Progenitor cell of endocrine pancreas (in vitro differentiated cells): ENCODE results near the gene APBB1IP. TPM values are rescaled to one million over a fixed set of nuclear protein-coding genes. Genes with fewer than 3 reads are reported as not detected.

Experiments
- DNase-seq: peaks from one replicate; pipeline ENCODE4 v3.0.0; 2021; ENCODE audit warnings: low spot score; ENCODE audit not compliant: unreplicated experiment
- H3K27ac Mint-ChIP-seq: 2 replicates; pipeline ENCODE4 v1.8.0; 2021; ENCODE audit warnings: mild to moderate bottlenecking, moderate library complexity, mixed read lengths
- H3K27me3 Mint-ChIP-seq: 2 replicates; pipeline ENCODE4 v1.8.0; 2021; ENCODE audit warnings: mixed read lengths
- H3K36me3 Mint-ChIP-seq: 2 replicates; pipeline ENCODE4 v1.8.0; 2022; ENCODE audit warnings: mixed read lengths; ENCODE audit not compliant: insufficient read depth
- H3K4me1 Mint-ChIP-seq: 2 replicates; pipeline ENCODE4 v1.8.0; 2021; ENCODE audit warnings: low read depth, mixed read lengths
- H3K4me3 Mint-ChIP-seq: 2 replicates; pipeline ENCODE4 v1.8.0; 2021; ENCODE audit warnings: low read depth, mild to moderate bottlenecking, moderate library complexity, mixed read lengths
- H3K9me3 Mint-ChIP-seq: 2 replicates; pipeline ENCODE4 v1.8.0; 2021; ENCODE audit warnings: low read depth, mixed read lengths
- CTCF ChIP-seq: fragments of 200-600 bp; sonication (generic); IDR thresholded peaks from one replicate; pipeline ENCODE4 v1.5.0; 2021; ENCODE audit warnings: antibody characterized with exemption, mild to moderate bottlenecking; ENCODE audit not compliant: unreplicated experiment
- total RNA-seq: library from RNA; stranded (reverse); gene quantifications from 2 replicates; pipeline ENCODE4 v1.2.1, GENCODE V29; 2021

Gene APBB1IP
- total RNA-seq, 1 donor from 2014 or later: 0.38 TPM

GRCh38 chr10:26509307-26509706 is 71.2 kb downstream of the APBB1IP start:
- Mint-ChIP-seq H3K9me3 (peaks cover 17% of the 10 kb centered on the region), H3K36me3 (peaks cover 11% of the 10 kb centered on the region), H3K4me3 (no peak overlapping the region), H3K27me3 (no peaks in the 10 kb centered on the region), H3K27ac (no peak overlapping the region), H3K4me1 (no peaks in the 10 kb centered on the region)
- TF ChIP-seq CTCF: no peak
- no peak for DNase-seq

- H3K27me3 Mint-ChIP-seq: no peaks in the 10 kb centered on the region
- peaks cover 18% of the 10 kb centered on the region for H3K9me3 Mint-ChIP-seq
- no peak overlapping the region for H3K4me3 Mint-ChIP-seq
- H3K27ac Mint-ChIP-seq: no peak overlapping the region
- no peak for TF ChIP-seq CTCF
- H3K4me1 Mint-ChIP-seq: peaks cover 18% of the 10 kb centered on the region
- DNase-seq: no peak
- H3K36me3 Mint-ChIP-seq: peaks cover 14% of the 10 kb centered on the region
Observed at GRCh38 chr10:26513101-26513500, 75.0 kb downstream of the APBB1IP start.

- peaks cover 19% of the 10 kb centered on the region for H3K4me1 Mint-ChIP-seq
- peak overlapping the region; percentile 95 for H3K27ac Mint-ChIP-seq
- no peak overlapping the region for H3K4me3 Mint-ChIP-seq
- H3K9me3 Mint-ChIP-seq: peaks cover 17% of the 10 kb centered on the region
- no peak for TF ChIP-seq CTCF
- DNase-seq: peak; percentile 10
- peaks cover 17% of the 10 kb centered on the region for H3K36me3 Mint-ChIP-seq
- no peaks in the 10 kb centered on the region for H3K27me3 Mint-ChIP-seq
Observed at GRCh38 chr10:26516540-26517101, 78.5 kb downstream of the APBB1IP start.

GRCh38 chr10:26517141-26517867 is 79.2 kb downstream of the APBB1IP start:
- TF ChIP-seq CTCF: no peak
- Mint-ChIP-seq H3K4me3 (no peak overlapping the region), H3K27ac (peak overlapping the region; percentile 95), H3K4me1 (peaks cover 19% of the 10 kb centered on the region), H3K9me3 (peaks cover 17% of the 10 kb centered on the region), H3K36me3 (peaks cover 17% of the 10 kb centered on the region), H3K27me3 (no peaks in the 10 kb centered on the region)
- no peak for DNase-seq

GRCh38 chr10:26519803-26520202 is 81.7 kb downstream of the APBB1IP start:
- DNase-seq: no peak
- no peak overlapping the region for H3K4me3 Mint-ChIP-seq
- peaks cover 12% of the 10 kb centered on the region for H3K9me3 Mint-ChIP-seq
- H3K27me3 Mint-ChIP-seq: no peaks in the 10 kb centered on the region
- peaks cover 29% of the 10 kb centered on the region for H3K4me1 Mint-ChIP-seq
- peaks cover 9% of the 10 kb centered on the region for H3K36me3 Mint-ChIP-seq
- TF ChIP-seq CTCF: no peak
- H3K27ac Mint-ChIP-seq: no peak overlapping the region
